Fibroblast of lung (primary cell): Measurements from ENCODE around the gene EMSY. TPM values are rescaled to one million over a fixed set of nuclear protein-coding genes. Genes with fewer than 3 reads are reported as not detected.
A peak's percentile ranks its signal among the peaks of the same experiment; 100 is the strongest.

ENCODE experiments used
- DNase-seq, 2 donors: peaks; one replicate each; pipeline versions ENCODE4 v3.0.0 to v3.0.0-alpha.2; 2010; ENCODE audit warnings: low read depth in 2 of 2
- H2AFZ ChIP-seq: 2 replicates; pipeline ENCODE4 v1.5.1; 2012; ENCODE audit warnings: low read length, control low read depth, inconsistent platforms
- H3K27ac ChIP-seq: 2 replicates; pipeline ENCODE4 v1.5.1; 2011; ENCODE audit warnings: low read length, control low read depth; ENCODE audit not compliant: insufficient read depth
- H3K27me3 ChIP-seq: 2 replicates; pipeline ENCODE4 v1.5.1; 2011; ENCODE audit warnings: mild to moderate bottlenecking, low read length; ENCODE audit not compliant: control insufficient read depth, insufficient read depth
- H3K36me3 ChIP-seq: 2 replicates; pipeline ENCODE4 v1.5.1; 2011; ENCODE audit warnings: low read length; ENCODE audit not compliant: control insufficient read depth, insufficient read depth
- H3K4me1 ChIP-seq: 2 replicates; pipeline ENCODE4 v1.5.1; 2011; ENCODE audit warnings: low read length; ENCODE audit not compliant: control insufficient read depth, insufficient read depth; ENCODE audit errors: extremely low read depth
- H3K4me2 ChIP-seq: 2 replicates; pipeline ENCODE4 v1.5.1; 2011; ENCODE audit warnings: low read length, control low read depth; ENCODE audit not compliant: insufficient read depth; ENCODE audit errors: extremely low read depth
- H3K4me3 ChIP-seq, 4 experiments: fragments of 200-600 bp in 1 of 4; sonication (generic) in 1 of 4; replicated peaks in 1 of 4; 2 replicates each; pipeline ENCODE4 v1.5.1; 2011 to 2016; ENCODE audit warnings: low read length in 4 of 4, low read depth in 3 of 4, mild to moderate bottlenecking in 3 of 4, control low read depth in 2 of 4, inconsistent platforms in 1 of 4, mixed read lengths in 1 of 4; ENCODE audit not compliant: insufficient read depth in 1 of 4; ENCODE audit errors: control extremely low read depth in 1 of 4
- H3K79me2 ChIP-seq: 2 replicates; pipeline ENCODE4 v1.5.1; 2012; ENCODE audit warnings: mild to moderate bottlenecking, low read length, inconsistent platforms; ENCODE audit not compliant: control insufficient read depth, insufficient read depth
- H3K9ac ChIP-seq: 2 replicates; pipeline ENCODE4 v1.5.1; 2011; ENCODE audit warnings: mild to moderate bottlenecking, low read length, control low read depth; ENCODE audit not compliant: insufficient read depth
- H3K9me3 ChIP-seq: 2 replicates; pipeline ENCODE4 v1.5.1; 2012; ENCODE audit warnings: low read depth, low read length; ENCODE audit not compliant: control insufficient read depth, insufficient read depth
- H4K20me1 ChIP-seq: 2 replicates; pipeline ENCODE4 v1.5.1; 2011; ENCODE audit warnings: low read length; ENCODE audit not compliant: control insufficient read depth, insufficient read depth; ENCODE audit errors: extremely low read depth
- EZH2 ChIP-seq: IDR thresholded peaks from 2 replicates; pipeline ENCODE4 v1.5.1; 2012; ENCODE audit warnings: low read length, control low read depth, mild to moderate bottlenecking; ENCODE audit errors: missing control alignments
- polyA plus RNA-seq, 2 donors: library from polyadenylated mRNA; depleted of rRNA in 1 of 2; stranded (reverse) in 1 of 2; unstranded in 1 of 2; fragments of >200 nt; gene quantifications; 2 replicates each; pipeline ENCODE4 v1.2.1, GENCODE V29; 2011 to 2012; ENCODE audit warnings: missing spikeins in 1 of 2
- total RNA-seq: library from RNA; depleted of rRNA; stranded (reverse); fragments of >200 nt; gene quantifications from 2 replicates; pipeline ENCODE4 v1.2.1, GENCODE V29; 2014
- TF ChIP-seq, protein P1 (sequence below), 2 donors: IDR thresholded peaks in 1 of 2; conservative IDR thresholded peaks in 1 of 2; 1 replicate in 1 of 2; 2 replicates in 1 of 2; pipeline ENCODE4 v1.5.1; 2011 to 2012; ENCODE audit warnings: low read length in 2 of 2, control low read depth in 1 of 2, inconsistent platforms in 1 of 2, low read depth in 1 of 2, mild to moderate bottlenecking in 1 of 2

The EMSY gene
- total and polyA plus RNA-seq, 2 donors (not counting 1 experiment from before 2014, with no cell fraction given), result 11.9 to 14.2 TPM

GRCh38 chr11:76601724-76602123 is 156.9 kb downstream of the EMSY start:
- Histone ChIP-seq H3K27me3 (no peaks in the 10 kb centered on the region), H3K9ac (no peak overlapping the region), H3K4me1 (peaks cover 40% of the 10 kb centered on the region), H4K20me1 (no peaks in the 10 kb centered on the region), H3K4me2 (no peak overlapping the region), H3K79me2 (no peaks in the 10 kb centered on the region), H3K9me3 (no peaks in the 10 kb centered on the region), H2AFZ (no peak overlapping the region), H3K36me3 (no peaks in the 10 kb centered on the region), H3K4me3 (no peak overlapping the region), H3K27ac (no peak overlapping the region)
- DNase-seq, result no peak
- TF ChIP-seq EZH2, result no peak
- TF ChIP-seq, protein P1, sequence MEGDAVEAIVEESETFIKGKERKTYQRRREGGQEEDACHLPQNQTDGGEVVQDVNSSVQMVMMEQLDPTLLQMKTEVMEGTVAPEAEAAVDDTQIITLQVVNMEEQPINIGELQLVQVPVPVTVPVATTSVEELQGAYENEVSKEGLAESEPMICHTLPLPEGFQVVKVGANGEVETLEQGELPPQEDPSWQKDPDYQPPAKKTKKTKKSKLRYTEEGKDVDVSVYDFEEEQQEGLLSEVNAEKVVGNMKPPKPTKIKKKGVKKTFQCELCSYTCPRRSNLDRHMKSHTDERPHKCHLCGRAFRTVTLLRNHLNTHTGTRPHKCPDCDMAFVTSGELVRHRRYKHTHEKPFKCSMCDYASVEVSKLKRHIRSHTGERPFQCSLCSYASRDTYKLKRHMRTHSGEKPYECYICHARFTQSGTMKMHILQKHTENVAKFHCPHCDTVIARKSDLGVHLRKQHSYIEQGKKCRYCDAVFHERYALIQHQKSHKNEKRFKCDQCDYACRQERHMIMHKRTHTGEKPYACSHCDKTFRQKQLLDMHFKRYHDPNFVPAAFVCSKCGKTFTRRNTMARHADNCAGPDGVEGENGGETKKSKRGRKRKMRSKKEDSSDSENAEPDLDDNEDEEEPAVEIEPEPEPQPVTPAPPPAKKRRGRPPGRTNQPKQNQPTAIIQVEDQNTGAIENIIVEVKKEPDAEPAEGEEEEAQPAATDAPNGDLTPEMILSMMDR (conservative IDR thresholded peaks at IDR 0.05 in 1 of 2, IDR thresholded peaks at IDR 0.05 in 1 of 2; ENCODE audit: low read depth in 1 of 2, low read length in 2 of 2), result no peak

GRCh38 chr11:76602431-76602861 is 157.6 kb downstream of the EMSY start:
- Histone ChIP-seq H3K9ac (no peak overlapping the region), H3K9me3 (no peaks in the 10 kb centered on the region), H3K4me1 (peaks cover 40% of the 10 kb centered on the region), H3K79me2 (no peaks in the 10 kb centered on the region), H3K4me2 (no peak overlapping the region), H2AFZ (no peak overlapping the region), H3K36me3 (no peaks in the 10 kb centered on the region), H4K20me1 (no peaks in the 10 kb centered on the region), H3K27me3 (no peaks in the 10 kb centered on the region), H3K27ac (no peak overlapping the region), H3K4me3 (no peak overlapping the region)
- DNase-seq, result peak in 1 of 2 donors; percentile 90
- TF ChIP-seq, protein P1 (conservative IDR thresholded peaks at IDR 0.05 in 1 of 2, IDR thresholded peaks at IDR 0.05 in 1 of 2; ENCODE audit: low read depth in 1 of 2, low read length in 2 of 2), result no peak
- TF ChIP-seq EZH2, result no peak

Other genes starting within 250 kb of the EMSY start
- 0.33 and 0.51 TPM in 2 replicates for gene WNT11, start 238.5 kb upstream of the EMSY start, total RNA-seq
- gene WNT11, start 238.5 kb upstream of the EMSY start, polyA plus RNA-seq, result 0.06 and 0.07 TPM in 2 replicates
- gene THAP12, start 63.9 kb upstream of the EMSY start, total RNA-seq, result 39.5 and 44.4 TPM in 2 replicates
- 52.5 and 57.9 TPM in 2 replicates for gene THAP12, start 63.9 kb upstream of the EMSY start, polyA plus RNA-seq
- gene GVQW3, start 63.7 kb upstream of the EMSY start, total RNA-seq, result 1.3 and 1.8 TPM in 2 replicates
- gene GVQW3, start 63.7 kb upstream of the EMSY start, polyA plus RNA-seq, result 1.1 and 1.4 TPM in 2 replicates
- 15.4 and 19.2 TPM in 2 replicates for gene LRRC32, start 225.7 kb downstream of the EMSY start, total RNA-seq
- gene LRRC32, start 225.7 kb downstream of the EMSY start, polyA plus RNA-seq, result 18.9 and 103 TPM in 2 replicates